Measurements from ENCODE around the gene ASCC3.

ASCC3 gene

GRCh38 chr6:100901582-100901981 lies 20.5 kb upstream of the ASCC3 start:
- H3K4me2 ChIP-seq (ENCODE audit: low read length) = no peak overlapping the region
- H3K27ac ChIP-seq (ENCODE audit: low read depth, low read length) = no peak overlapping the region
- H4K20me1 ChIP-seq (ENCODE audit: control insufficient read depth, insufficient read depth, low read depth, low read length) = no peaks in the 10 kb centered on the region
- H3K9me3 ChIP-seq (ENCODE audit: control insufficient read depth, insufficient read depth, low read length) = no peaks in the 10 kb centered on the region
- no peaks in the 10 kb centered on the region for H3K36me3 ChIP-seq (ENCODE audit: control insufficient read depth, low read length)
- no peaks in the 10 kb centered on the region for H3K4me1 ChIP-seq (ENCODE audit: control insufficient read depth, low read length)
- no peak overlapping the region for H3K4me3 ChIP-seq (ENCODE audit: low read length)
- TF ChIP-seq EZH2phosphoT487 (IDR thresholded peaks at IDR 0.05; ENCODE audit: borderline replicate concordance, low read length) (no peak), CTCF (IDR thresholded peaks at IDR 0.05; ENCODE audit: low read depth, low read length, poor library complexity, severe bottlenecking) (no peak)
- H3K9me2 ChIP-seq (replicated peaks; ENCODE audit: control insufficient read depth, low read length) = no peaks in the 10 kb centered on the region
- H3K27me3 ChIP-seq (ENCODE audit: control insufficient read depth, low read length) = no peaks in the 10 kb centered on the region; the same call in 1 of the 2 replicates
- H3K79me2 ChIP-seq (ENCODE audit: control insufficient read depth, low read length) = no peaks in the 10 kb centered on the region
- H3F3A ChIP-seq (ENCODE audit: control insufficient read depth, insufficient read depth) = no peaks in the 10 kb centered on the region

- TF ChIP-seq EZH2phosphoT487 (IDR thresholded peaks at IDR 0.05; ENCODE audit: borderline replicate concordance, low read length) (no peak), CTCF (IDR thresholded peaks at IDR 0.05; ENCODE audit: low read depth, low read length, poor library complexity, severe bottlenecking) (no peak)
- H3K4me1 ChIP-seq (ENCODE audit: control insufficient read depth, low read length) = no peaks in the 10 kb centered on the region
- no peaks in the 10 kb centered on the region for H3K36me3 ChIP-seq (ENCODE audit: control insufficient read depth, low read length)
- H4K20me1 ChIP-seq (ENCODE audit: control insufficient read depth, insufficient read depth, low read depth, low read length) = no peaks in the 10 kb centered on the region
- no peaks in the 10 kb centered on the region; the same call in 1 of the 2 replicates for H3K27me3 ChIP-seq (ENCODE audit: control insufficient read depth, low read length)
- no peaks in the 10 kb centered on the region for H3K9me2 ChIP-seq (replicated peaks; ENCODE audit: control insufficient read depth, low read length)
- H3K4me3 ChIP-seq (ENCODE audit: low read length) = no peak overlapping the region
- no peak overlapping the region for H3K27ac ChIP-seq (ENCODE audit: low read depth, low read length)
- H3K79me2 ChIP-seq (ENCODE audit: control insufficient read depth, low read length) = no peaks in the 10 kb centered on the region
- H3K9me3 ChIP-seq (ENCODE audit: control insufficient read depth, insufficient read depth, low read length) = no peaks in the 10 kb centered on the region
- no peak overlapping the region for H3K4me2 ChIP-seq (ENCODE audit: low read length)
- H3F3A ChIP-seq (ENCODE audit: control insufficient read depth, insufficient read depth) = no peaks in the 10 kb centered on the region
Observed at GRCh38 chr6:100899202-100899601, 18.1 kb upstream of the ASCC3 start.

GRCh38 chr6:100897671-100898070 lies 16.5 kb upstream of the ASCC3 start:
- no peaks in the 10 kb centered on the region for H3K4me1 ChIP-seq (ENCODE audit: control insufficient read depth, low read length)
- H3K4me2 ChIP-seq (ENCODE audit: low read length) = no peak overlapping the region
- no peaks in the 10 kb centered on the region for H4K20me1 ChIP-seq (ENCODE audit: control insufficient read depth, insufficient read depth, low read depth, low read length)
- TF ChIP-seq EZH2phosphoT487 (IDR thresholded peaks at IDR 0.05; ENCODE audit: borderline replicate concordance, low read length) = no peak
- TF ChIP-seq CTCF (IDR thresholded peaks at IDR 0.05; ENCODE audit: low read depth, low read length, poor library complexity, severe bottlenecking) = no peak
- H3K36me3 ChIP-seq (ENCODE audit: control insufficient read depth, low read length) = no peaks in the 10 kb centered on the region
- H3K9me2 ChIP-seq (replicated peaks; ENCODE audit: control insufficient read depth, low read length) = no peaks in the 10 kb centered on the region
- H3K27me3 ChIP-seq (ENCODE audit: control insufficient read depth, low read length) = no peaks in the 10 kb centered on the region; the same call in 1 of the 2 replicates
- H3K79me2 ChIP-seq (ENCODE audit: control insufficient read depth, low read length) = no peaks in the 10 kb centered on the region
- H3K4me3 ChIP-seq (ENCODE audit: low read length) = no peak overlapping the region
- no peaks in the 10 kb centered on the region for H3F3A ChIP-seq (ENCODE audit: control insufficient read depth, insufficient read depth)
- no peaks in the 10 kb centered on the region for H3K9me3 ChIP-seq (ENCODE audit: control insufficient read depth, insufficient read depth, low read length)
- H3K27ac ChIP-seq (ENCODE audit: low read depth, low read length) = no peak overlapping the region

All from DOHH2 (cell line).